H1 (cell line): ENCODE data around the gene POC1B. TPM values are rescaled to one million over a fixed set of nuclear protein-coding genes. Genes with fewer than 3 reads are reported as not detected.

Experiments used
- CTBP2 ChIP-seq: IDR thresholded peaks from 2 replicates; pipeline ENCODE4 v1.7.0; 2011; ENCODE audit warnings: borderline replicate concordance, mild to moderate bottlenecking, moderate library complexity, mixed read lengths, low read length; ENCODE audit not compliant: insufficient read depth, insufficient read length
- GABPA ChIP-seq: IDR thresholded peaks from 2 replicates; pipeline ENCODE4 v1.6.1; 2011; ENCODE audit warnings: mild to moderate bottlenecking, low read length, moderate library complexity, borderline replicate concordance; ENCODE audit not compliant: insufficient read depth
- NRF1 ChIP-seq: IDR thresholded peaks from 2 replicates; pipeline ENCODE4 v1.6.1; 2011; ENCODE audit warnings: mild to moderate bottlenecking, low read depth, low read length, improper control_type of control experiment
- SP1 ChIP-seq: IDR thresholded peaks from 2 replicates; pipeline ENCODE4 v1.6.1; 2011; ENCODE audit warnings: low read depth, low read length
- polyA plus RNA-seq, 7 experiments: library from polyadenylated mRNA; depleted of rRNA in 3 of 7; stranded (reverse) in 5 of 7; unstranded in 2 of 7; fragments of >200 nt in 5 of 7; fragments of 200-250 nt in 2 of 7; gene quantifications; 1 replicate in 5 of 7; 2 replicates in 1 of 7; 4 replicates in 1 of 7; pipeline versions ENCODE4 v1.2.1 to v1.2.3, GENCODE V29; 2011 to 2013; ENCODE audit warnings: missing spikeins in 2 of 7, mixed read lengths in 2 of 7
- total RNA-seq: library from RNA; stranded (reverse); fragmentation: NEBNext Ultra II Directional; extraction: Animal tissue kit (Norgen Biotek cat#: 25700); gene quantifications from 2 replicates; pipeline ENCODE4 v1.2.1, GENCODE V29; 2021
- TF ChIP-seq, protein P1 (sequence below): fragments of 300-600 bp; sonication (generic); IDR thresholded peaks from 2 replicates; pipeline ENCODE4 v1.7.1; 2012; ENCODE audit warnings: low read length, moderate library complexity, mild to moderate bottlenecking, inconsistent platforms; ENCODE audit not compliant: insufficient replicate concordance

POC1B gene
- total and polyA plus RNA-seq, 2 of the 8 experiments (the other 6 are each of a cell fraction or from before 2014, with no cell fraction given) = 7.5 to 16.3 TPM

DNA sequence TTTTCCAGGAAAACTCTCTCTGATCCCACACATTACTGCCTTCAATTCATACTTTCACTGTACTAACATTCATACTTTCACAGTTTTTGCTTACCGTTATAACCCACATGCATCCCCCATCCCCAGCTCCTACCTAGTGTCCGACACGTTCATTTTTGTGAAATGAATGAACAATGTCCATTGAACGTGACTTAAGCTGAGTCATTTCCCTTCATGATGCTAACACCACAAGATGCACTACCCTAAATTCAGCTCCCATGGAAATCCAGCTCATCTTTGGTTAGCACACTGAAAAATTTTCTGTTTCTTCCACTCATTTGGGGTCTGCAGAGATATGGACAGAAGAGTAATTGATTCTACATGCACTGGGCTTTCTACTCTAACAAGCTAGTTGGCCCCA, 85.9 kb downstream of the POC1B start (continued):
- TF ChIP-seq, protein P1, sequence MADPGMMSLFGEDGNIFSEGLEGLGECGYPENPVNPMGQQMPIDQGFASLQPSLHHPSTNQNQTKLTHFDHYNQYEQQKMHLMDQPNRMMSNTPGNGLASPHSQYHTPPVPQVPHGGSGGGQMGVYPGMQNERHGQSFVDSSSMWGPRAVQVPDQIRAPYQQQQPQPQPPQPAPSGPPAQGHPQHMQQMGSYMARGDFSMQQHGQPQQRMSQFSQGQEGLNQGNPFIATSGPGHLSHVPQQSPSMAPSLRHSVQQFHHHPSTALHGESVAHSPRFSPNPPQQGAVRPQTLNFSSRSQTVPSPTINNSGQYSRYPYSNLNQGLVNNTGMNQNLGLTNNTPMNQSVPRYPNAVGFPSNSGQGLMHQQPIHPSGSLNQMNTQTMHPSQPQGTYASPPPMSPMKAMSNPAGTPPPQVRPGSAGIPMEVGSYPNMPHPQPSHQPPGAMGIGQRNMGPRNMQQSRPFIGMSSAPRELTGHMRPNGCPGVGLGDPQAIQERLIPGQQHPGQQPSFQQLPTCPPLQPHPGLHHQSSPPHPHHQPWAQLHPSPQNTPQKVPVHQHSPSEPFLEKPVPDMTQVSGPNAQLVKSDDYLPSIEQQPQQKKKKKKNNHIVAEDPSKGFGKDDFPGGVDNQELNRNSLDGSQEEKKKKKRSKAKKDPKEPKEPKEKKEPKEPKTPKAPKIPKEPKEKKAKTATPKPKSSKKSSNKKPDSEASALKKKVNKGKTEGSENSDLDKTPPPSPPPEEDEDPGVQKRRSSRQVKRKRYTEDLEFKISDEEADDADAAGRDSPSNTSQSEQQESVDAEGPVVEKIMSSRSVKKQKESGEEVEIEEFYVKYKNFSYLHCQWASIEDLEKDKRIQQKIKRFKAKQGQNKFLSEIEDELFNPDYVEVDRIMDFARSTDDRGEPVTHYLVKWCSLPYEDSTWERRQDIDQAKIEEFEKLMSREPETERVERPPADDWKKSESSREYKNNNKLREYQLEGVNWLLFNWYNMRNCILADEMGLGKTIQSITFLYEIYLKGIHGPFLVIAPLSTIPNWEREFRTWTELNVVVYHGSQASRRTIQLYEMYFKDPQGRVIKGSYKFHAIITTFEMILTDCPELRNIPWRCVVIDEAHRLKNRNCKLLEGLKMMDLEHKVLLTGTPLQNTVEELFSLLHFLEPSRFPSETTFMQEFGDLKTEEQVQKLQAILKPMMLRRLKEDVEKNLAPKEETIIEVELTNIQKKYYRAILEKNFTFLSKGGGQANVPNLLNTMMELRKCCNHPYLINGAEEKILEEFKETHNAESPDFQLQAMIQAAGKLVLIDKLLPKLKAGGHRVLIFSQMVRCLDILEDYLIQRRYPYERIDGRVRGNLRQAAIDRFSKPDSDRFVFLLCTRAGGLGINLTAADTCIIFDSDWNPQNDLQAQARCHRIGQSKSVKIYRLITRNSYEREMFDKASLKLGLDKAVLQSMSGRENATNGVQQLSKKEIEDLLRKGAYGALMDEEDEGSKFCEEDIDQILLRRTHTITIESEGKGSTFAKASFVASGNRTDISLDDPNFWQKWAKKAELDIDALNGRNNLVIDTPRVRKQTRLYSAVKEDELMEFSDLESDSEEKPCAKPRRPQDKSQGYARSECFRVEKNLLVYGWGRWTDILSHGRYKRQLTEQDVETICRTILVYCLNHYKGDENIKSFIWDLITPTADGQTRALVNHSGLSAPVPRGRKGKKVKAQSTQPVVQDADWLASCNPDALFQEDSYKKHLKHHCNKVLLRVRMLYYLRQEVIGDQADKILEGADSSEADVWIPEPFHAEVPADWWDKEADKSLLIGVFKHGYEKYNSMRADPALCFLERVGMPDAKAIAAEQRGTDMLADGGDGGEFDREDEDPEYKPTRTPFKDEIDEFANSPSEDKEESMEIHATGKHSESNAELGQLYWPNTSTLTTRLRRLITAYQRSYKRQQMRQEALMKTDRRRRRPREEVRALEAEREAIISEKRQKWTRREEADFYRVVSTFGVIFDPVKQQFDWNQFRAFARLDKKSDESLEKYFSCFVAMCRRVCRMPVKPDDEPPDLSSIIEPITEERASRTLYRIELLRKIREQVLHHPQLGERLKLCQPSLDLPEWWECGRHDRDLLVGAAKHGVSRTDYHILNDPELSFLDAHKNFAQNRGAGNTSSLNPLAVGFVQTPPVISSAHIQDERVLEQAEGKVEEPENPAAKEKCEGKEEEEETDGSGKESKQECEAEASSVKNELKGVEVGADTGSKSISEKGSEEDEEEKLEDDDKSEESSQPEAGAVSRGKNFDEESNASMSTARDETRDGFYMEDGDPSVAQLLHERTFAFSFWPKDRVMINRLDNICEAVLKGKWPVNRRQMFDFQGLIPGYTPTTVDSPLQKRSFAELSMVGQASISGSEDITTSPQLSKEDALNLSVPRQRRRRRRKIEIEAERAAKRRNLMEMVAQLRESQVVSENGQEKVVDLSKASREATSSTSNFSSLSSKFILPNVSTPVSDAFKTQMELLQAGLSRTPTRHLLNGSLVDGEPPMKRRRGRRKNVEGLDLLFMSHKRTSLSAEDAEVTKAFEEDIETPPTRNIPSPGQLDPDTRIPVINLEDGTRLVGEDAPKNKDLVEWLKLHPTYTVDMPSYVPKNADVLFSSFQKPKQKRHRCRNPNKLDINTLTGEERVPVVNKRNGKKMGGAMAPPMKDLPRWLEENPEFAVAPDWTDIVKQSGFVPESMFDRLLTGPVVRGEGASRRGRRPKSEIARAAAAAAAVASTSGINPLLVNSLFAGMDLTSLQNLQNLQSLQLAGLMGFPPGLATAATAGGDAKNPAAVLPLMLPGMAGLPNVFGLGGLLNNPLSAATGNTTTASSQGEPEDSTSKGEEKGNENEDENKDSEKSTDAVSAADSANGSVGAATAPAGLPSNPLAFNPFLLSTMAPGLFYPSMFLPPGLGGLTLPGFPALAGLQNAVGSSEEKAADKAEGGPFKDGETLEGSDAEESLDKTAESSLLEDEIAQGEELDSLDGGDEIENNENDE = no peak
- TF ChIP-seq GABPA (no peak), SP1 (no peak), NRF1 (no peak), CTBP2 (no peak)
